HCT116 (cell line): ENCODE data around the gene ONECUT3.

Experiments
- CEBPB ChIP-seq: IDR thresholded peaks from 2 replicates; pipeline ENCODE4 v1.6.1; 2012; ENCODE audit warnings: low read depth
- EZH2 ChIP-seq: fragments of 200-600 bp; sonication (generic); IDR thresholded peaks from 2 replicates; pipeline ENCODE4 v1.6.1; 2017; ENCODE audit warnings: antibody characterized with exemption, mixed run types
- POLR2A ChIP-seq: IDR thresholded peaks from 2 replicates; pipeline ENCODE4 v1.7.0; 2011; ENCODE audit warnings: borderline replicate concordance; ENCODE audit not compliant: insufficient read depth, insufficient read length; ENCODE audit errors: extremely low read depth
- SP1 ChIP-seq: IDR thresholded peaks from 2 replicates; pipeline ENCODE4 v1.6.1; 2012; ENCODE audit warnings: low read depth
- ZNF274 ChIP-seq: fragments of 200-500 bp; sonication (Bioruptor generic); IDR thresholded peaks from 2 replicates; pipeline ENCODE4 v1.6.1; 2014; ENCODE audit warnings: mild to moderate bottlenecking, low read depth, low read length, inconsistent platforms
- TF ChIP-seq, protein P1 (sequence below), 3 experiments: fragments of 200-600 bp in 1 of 3; sonication (generic) in 1 of 3; IDR thresholded peaks in 2 of 3; conservative IDR thresholded peaks in 1 of 3; 2 replicates each; pipeline ENCODE4 v1.5.1; 2012 to 2017; ENCODE audit warnings: low read depth in 2 of 3, low read length in 2 of 3, antibody characterized with exemption in 1 of 3, borderline replicate concordance in 1 of 3, control low read depth in 1 of 3, mild to moderate bottlenecking in 1 of 3, mixed read lengths in 1 of 3, mixed run types in 1 of 3, moderate library complexity in 1 of 3; ENCODE audit not compliant: insufficient read depth in 1 of 3
- TF ChIP-seq, protein P2 (sequence below): IDR thresholded peaks from 2 replicates; pipeline ENCODE4 v1.6.1; 2012; ENCODE audit warnings: low read depth
- TF ChIP-seq, protein P3 (sequence below): IDR thresholded peaks from 2 replicates; pipeline ENCODE4 v1.6.1; 2011; ENCODE audit warnings: mild to moderate bottlenecking, low read length, moderate library complexity; ENCODE audit not compliant: insufficient replicate concordance; ENCODE audit errors: extremely low read depth

DNA sequence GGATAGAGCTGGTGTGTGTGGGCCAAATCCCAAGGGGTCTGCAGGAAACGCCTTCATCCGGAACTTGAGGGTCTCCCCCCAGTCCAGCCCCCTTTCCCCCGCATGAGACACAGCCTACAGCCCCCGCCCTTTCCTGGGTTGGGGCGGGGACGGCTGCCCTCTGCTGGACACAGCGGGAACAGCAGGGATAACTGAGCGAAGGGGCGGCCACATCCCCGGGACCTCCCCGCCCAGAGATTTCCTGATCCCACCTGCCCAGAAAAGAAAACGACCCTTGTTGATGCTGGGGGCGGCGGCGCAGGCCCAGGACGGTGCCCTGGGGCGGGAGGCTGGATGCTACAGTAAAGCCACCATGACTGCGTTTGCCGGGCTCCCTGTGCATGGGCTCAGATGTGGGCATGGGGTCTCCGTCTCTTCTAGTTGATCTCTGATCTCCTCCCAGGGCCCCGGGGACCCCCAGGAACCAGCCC lies 14.2 kb downstream of the ONECUT3 start:
- TF ChIP-seq, protein P1, sequence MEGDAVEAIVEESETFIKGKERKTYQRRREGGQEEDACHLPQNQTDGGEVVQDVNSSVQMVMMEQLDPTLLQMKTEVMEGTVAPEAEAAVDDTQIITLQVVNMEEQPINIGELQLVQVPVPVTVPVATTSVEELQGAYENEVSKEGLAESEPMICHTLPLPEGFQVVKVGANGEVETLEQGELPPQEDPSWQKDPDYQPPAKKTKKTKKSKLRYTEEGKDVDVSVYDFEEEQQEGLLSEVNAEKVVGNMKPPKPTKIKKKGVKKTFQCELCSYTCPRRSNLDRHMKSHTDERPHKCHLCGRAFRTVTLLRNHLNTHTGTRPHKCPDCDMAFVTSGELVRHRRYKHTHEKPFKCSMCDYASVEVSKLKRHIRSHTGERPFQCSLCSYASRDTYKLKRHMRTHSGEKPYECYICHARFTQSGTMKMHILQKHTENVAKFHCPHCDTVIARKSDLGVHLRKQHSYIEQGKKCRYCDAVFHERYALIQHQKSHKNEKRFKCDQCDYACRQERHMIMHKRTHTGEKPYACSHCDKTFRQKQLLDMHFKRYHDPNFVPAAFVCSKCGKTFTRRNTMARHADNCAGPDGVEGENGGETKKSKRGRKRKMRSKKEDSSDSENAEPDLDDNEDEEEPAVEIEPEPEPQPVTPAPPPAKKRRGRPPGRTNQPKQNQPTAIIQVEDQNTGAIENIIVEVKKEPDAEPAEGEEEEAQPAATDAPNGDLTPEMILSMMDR (IDR thresholded peaks at IDR 0.05 in 2 of 3, conservative IDR thresholded peaks at IDR 0.05 in 1 of 3; ENCODE audit: borderline replicate concordance in 1 of 3, insufficient read depth in 1 of 3, low read depth in 2 of 3, low read length in 2 of 3), result peak; percentile 83 to 94 (median 85)
- TF ChIP-seq SP1 (no peak), EZH2 (no peak), POLR2A (no peak), CEBPB (no peak), ZNF274 (no peak)
- TF ChIP-seq, protein P2, sequence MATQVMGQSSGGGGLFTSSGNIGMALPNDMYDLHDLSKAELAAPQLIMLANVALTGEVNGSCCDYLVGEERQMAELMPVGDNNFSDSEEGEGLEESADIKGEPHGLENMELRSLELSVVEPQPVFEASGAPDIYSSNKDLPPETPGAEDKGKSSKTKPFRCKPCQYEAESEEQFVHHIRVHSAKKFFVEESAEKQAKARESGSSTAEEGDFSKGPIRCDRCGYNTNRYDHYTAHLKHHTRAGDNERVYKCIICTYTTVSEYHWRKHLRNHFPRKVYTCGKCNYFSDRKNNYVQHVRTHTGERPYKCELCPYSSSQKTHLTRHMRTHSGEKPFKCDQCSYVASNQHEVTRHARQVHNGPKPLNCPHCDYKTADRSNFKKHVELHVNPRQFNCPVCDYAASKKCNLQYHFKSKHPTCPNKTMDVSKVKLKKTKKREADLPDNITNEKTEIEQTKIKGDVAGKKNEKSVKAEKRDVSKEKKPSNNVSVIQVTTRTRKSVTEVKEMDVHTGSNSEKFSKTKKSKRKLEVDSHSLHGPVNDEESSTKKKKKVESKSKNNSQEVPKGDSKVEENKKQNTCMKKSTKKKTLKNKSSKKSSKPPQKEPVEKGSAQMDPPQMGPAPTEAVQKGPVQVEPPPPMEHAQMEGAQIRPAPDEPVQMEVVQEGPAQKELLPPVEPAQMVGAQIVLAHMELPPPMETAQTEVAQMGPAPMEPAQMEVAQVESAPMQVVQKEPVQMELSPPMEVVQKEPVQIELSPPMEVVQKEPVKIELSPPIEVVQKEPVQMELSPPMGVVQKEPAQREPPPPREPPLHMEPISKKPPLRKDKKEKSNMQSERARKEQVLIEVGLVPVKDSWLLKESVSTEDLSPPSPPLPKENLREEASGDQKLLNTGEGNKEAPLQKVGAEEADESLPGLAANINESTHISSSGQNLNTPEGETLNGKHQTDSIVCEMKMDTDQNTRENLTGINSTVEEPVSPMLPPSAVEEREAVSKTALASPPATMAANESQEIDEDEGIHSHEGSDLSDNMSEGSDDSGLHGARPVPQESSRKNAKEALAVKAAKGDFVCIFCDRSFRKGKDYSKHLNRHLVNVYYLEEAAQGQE, result no peak
- TF ChIP-seq, protein P3, sequence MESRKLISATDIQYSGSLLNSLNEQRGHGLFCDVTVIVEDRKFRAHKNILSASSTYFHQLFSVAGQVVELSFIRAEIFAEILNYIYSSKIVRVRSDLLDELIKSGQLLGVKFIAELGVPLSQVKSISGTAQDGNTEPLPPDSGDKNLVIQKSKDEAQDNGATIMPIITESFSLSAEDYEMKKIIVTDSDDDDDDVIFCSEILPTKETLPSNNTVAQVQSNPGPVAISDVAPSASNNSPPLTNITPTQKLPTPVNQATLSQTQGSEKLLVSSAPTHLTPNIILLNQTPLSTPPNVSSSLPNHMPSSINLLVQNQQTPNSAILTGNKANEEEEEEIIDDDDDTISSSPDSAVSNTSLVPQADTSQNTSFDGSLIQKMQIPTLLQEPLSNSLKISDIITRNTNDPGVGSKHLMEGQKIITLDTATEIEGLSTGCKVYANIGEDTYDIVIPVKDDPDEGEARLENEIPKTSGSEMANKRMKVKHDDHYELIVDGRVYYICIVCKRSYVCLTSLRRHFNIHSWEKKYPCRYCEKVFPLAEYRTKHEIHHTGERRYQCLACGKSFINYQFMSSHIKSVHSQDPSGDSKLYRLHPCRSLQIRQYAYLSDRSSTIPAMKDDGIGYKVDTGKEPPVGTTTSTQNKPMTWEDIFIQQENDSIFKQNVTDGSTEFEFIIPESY, result no peak
